ENCODE measurements around the gene BEND7.

BEND7 gene

GRCh38 chr10:13399236-13399635 is 129.6 kb downstream of the BEND7 start:
- no peak for DNase-seq (ENCODE audit: extremely low spot score, insufficient read length, low read depth)

GRCh38 chr10:13397052-13397451 is 131.8 kb downstream of the BEND7 start:
- no peak for DNase-seq (ENCODE audit: extremely low spot score, insufficient read length, low read depth)
- FAIRE-seq, result no peak

More at GRCh38 chr10:13399236-13399635, 129.6 kb downstream of the BEND7 start:
- FAIRE-seq, result no peak

GRCh38 chr10:13396369-13396768 is 132.4 kb downstream of the BEND7 start:
- DNase-seq (ENCODE audit: extremely low spot score, insufficient read length, low read depth), result no peak
- FAIRE-seq, result no peak

- FAIRE-seq, result no peak
Measured at GRCh38 chr10:13395540-13395939, 133.3 kb downstream of the BEND7 start.

GRCh38 chr10:13393640-13394039 is 135.2 kb downstream of the BEND7 start:
- DNase-seq (ENCODE audit: extremely low spot score, insufficient read length, low read depth) (no peak), FAIRE-seq (no peak)

More at GRCh38 chr10:13395540-13395939, 133.3 kb downstream of the BEND7 start:
- DNase-seq (ENCODE audit: extremely low spot score, insufficient read length, low read depth), result no peak

- DNase-seq (ENCODE audit: extremely low spot score, insufficient read length, low read depth) (no peak), FAIRE-seq (no peak)
Measured at GRCh38 chr10:13392701-13393100, 136.1 kb downstream of the BEND7 start.

All from GM18507 (cell line).